Activated CD4-positive, alpha-beta memory T cell treated with anti-CD3 and anti-CD28 coated beads, Interleukin-2, amount 10 ng/mL, durations not matched to agents 7 days and 5 days (primary cell): ENCODE data around the gene TMED1. TPM values are rescaled to one million over a fixed set of nuclear protein-coding genes. Genes with fewer than 3 reads are reported as not detected.
"Not testable (repeated sequence)": the region's sequence is repeated elsewhere in the genome, so short reads cannot be mapped to it uniquely, and the experiment has no call there.

ENCODE experiments used
- CTCF ChIA-PET: fragments of 350-600 bp; sonication (Branson Sonifier 250); formaldehyde crosslinking; loops from one replicate; lab custom pipeline; 2021; ENCODE audit warnings: antibody characterized with exemption, inconsistent platforms; lab: Charles Lee
- POLR2A ChIA-PET: fragments of 350-600 bp; sonication (Branson Sonifier 250); formaldehyde crosslinking; loops from one replicate; lab custom pipeline; 2021; ENCODE audit warnings: antibody characterized with exemption; lab: Charles Lee
- DNase-seq: peaks from one replicate; pipeline ENCODE4 v3.0.0-alpha.2; 2020
- H3K27ac Mint-ChIP-seq: one replicate; pipeline ENCODE4 v1.8.0; 2021; ENCODE audit warnings: mild to moderate bottlenecking, mixed read lengths
- H3K27me3 Mint-ChIP-seq: one replicate; pipeline ENCODE4 v1.8.0; 2021; ENCODE audit warnings: mixed read lengths
- H3K36me3 Mint-ChIP-seq: one replicate; pipeline ENCODE4 v1.8.0; 2021; ENCODE audit warnings: low read depth, mixed read lengths
- H3K4me1 Mint-ChIP-seq: one replicate; pipeline ENCODE4 v1.8.0; 2021; ENCODE audit warnings: mixed read lengths
- H3K4me3 Mint-ChIP-seq: one replicate; pipeline ENCODE4 v1.8.0; 2021; ENCODE audit warnings: mild to moderate bottlenecking, mixed read lengths
- H3K9me3 Mint-ChIP-seq: one replicate; pipeline ENCODE4 v1.8.0; 2021; ENCODE audit warnings: mixed read lengths
- total RNA-seq, 2 experiments: library from RNA; stranded (reverse); gene quantifications; one replicate each; pipeline ENCODE4 v1.2.3, GENCODE V29; 2021

Gene TMED1
- total RNA-seq, 2 experiments from 2014 or later = 15.7 to 17.3 TPM

DNA sequence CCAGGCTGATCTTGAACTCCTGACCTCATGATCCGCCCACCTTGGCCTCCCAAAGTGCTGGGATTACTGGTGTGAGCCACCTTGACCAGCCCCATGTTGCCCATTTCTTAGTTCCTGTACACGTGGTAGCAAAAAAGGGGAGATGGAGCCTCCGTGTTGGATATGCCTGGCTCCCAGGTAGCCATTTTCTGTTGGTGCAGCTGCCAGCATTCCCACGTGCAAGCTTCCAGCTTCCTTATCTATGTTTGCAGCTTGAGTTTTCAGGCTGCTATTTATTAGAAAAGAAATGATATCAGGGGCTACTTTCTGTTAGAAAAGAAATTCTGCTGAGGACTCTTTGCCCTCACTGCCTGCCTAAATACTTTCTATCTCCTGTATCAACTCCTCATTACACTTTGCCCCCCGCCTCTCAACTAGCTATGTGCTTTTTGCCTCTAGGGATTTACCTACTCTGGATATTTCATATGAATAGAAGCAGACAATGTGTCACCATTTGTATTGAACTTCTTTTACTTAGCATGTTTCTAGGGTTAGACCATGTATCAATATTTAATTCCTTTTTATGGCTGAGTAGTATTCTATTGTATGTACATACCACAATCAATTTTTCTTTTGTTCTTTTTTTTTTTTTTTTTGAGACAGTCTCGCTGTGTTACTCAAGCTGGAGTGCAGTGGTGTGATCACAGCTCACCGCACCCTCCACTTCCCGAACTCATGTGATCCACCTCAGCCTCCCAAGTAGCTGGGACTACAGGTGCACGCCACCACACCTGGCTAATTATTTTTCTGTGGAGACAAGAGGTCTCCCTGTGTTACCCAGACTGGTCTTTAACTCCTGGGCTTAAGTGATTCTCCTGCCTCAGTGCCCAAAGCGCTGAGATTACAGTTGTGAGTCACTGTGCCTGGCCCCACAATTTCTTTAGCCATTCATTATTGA, 3.4 kb upstream of the TMED1 start:
- DNase-seq = no peak
- POLR2A ChIA-PET = no interaction called here
- H3K4me3 Mint-ChIP-seq = no peak overlapping the region
- CTCF ChIA-PET = interaction anchor here (1.2 to 3.8 kb wide), 4 partner anchors 17 to 25 kb away, joined by 3 to 40 read pairs (median 8); no protein-coding TSS in a partner anchor
- H3K36me3 Mint-ChIP-seq = peaks cover 14% of the 10 kb centered on the region
- H3K4me1 Mint-ChIP-seq = peaks cover 16% of the 10 kb centered on the region
- H3K27me3 Mint-ChIP-seq = peaks cover 4% of the 10 kb centered on the region
- H3K9me3 Mint-ChIP-seq = peaks cover 9% of the 10 kb centered on the region
- H3K27ac Mint-ChIP-seq = no peak overlapping the region

DNA sequence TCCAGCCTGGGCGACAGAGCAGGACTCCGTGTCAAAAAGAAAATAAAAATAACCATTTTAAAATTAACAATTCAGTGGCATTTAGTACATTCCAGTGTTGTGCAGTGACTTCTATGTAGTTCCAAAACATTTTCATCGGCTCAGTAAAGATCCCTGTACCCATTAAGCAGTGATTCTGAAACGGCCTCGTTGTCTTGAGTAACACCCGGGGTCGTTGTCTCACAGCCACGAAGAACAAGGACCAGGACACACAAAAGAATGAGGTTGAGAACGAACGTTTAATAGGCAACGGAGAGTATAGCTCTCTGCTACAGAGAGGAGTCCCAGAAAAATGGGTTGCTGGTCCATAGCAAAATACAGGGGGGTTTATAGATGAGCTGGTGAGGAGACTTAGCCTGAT, 2.4 kb upstream of the TMED1 start:
- H3K4me3 Mint-ChIP-seq = no peak overlapping the region
- H3K4me1 Mint-ChIP-seq = peaks cover 16% of the 10 kb centered on the region
- no peak for DNase-seq
- no peak overlapping the region for H3K27ac Mint-ChIP-seq
- ChIA-PET CTCF (interaction anchor here (3.8 kb wide), 1 partner anchor 26 kb away, joined by 40 read pairs; no protein-coding TSS in a partner anchor), POLR2A (interaction anchor here (1.0 kb wide), 1 partner anchor 24 kb away, joined by 3 read pairs; no protein-coding TSS in a partner anchor)
- peaks cover 4% of the 10 kb centered on the region for H3K27me3 Mint-ChIP-seq
- H3K9me3 Mint-ChIP-seq = peaks cover 9% of the 10 kb centered on the region
- peaks cover 14% of the 10 kb centered on the region for H3K36me3 Mint-ChIP-seq

DNA sequence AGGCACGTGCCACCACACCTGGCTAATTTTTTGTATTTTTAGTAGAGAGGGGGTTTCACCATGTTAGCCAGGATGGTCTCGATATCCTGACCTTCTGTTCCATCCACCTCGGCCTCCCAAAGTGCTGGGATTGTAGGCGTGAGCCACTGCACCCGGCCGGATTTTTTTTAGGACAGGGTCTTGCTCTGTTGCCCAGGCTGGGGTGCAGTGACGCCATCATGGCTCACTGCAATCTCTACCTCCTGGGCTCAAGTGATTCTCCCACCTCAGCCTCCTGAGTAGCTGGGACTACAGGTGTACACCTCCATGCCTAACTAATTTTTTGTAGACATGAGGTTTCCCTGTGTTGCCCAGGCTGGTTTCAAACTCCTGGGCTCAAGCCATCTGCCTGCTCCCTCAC, 1.6 kb upstream of the TMED1 start:
- H3K4me1 Mint-ChIP-seq = peaks cover 16% of the 10 kb centered on the region
- H3K36me3 Mint-ChIP-seq = peaks cover 17% of the 10 kb centered on the region
- ChIA-PET CTCF (interaction anchor here (3.8 kb wide), 1 partner anchor 27 kb away, joined by 40 read pairs; no protein-coding TSS in a partner anchor), POLR2A (interaction anchor here (0.6 to 3.0 kb wide), 5 partner anchors 16 to 136 kb away, joined by 3 to 22 read pairs (median 11); partner anchors contain the start of gene DNM2)
- not testable (repeated sequence) for H3K27ac Mint-ChIP-seq, H3K9me3 Mint-ChIP-seq, H3K4me3 Mint-ChIP-seq, DNase-seq, H3K27me3 Mint-ChIP-seq

DNA sequence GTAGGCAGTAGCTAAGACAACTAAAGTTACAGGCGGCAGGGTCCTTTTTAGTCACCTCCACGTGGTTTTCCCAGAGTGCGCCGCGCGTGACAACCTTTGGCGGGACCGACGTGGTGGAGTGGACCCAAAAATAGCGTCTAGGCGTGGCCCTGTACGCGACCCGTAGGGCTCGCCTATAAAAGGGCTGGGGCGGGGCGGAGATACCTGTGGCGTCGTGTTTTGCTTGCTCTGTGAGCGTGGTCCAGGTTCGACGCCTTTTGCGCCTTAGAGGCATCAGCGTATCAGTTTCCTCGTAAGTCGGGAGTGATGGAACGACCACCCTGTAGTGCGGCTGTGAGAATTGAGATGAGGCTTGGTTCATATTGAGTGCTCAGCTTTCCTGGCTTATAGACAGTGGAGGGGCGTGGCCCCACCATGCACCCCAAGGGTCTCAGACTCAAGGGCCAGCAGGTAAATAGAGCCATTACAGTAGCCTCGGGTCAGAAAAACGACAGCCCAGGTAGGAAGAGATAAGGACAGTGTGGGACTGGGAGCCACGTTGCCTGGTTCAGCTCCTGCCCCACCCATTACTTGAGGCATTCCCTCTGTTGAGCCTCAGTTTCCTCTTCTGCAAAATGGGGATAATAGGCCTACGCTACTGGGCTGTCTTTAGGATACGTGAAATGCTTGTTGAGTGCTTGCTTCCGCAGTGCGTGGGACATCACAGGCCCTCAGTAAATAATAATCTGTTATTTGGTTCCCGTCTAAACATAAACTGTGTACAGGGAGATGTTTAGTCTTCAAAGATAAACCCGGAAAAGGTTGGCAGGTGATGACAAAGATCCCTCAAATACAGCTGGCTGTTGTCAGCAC, 693 bp upstream of the TMED1 start:
- H3K27ac Mint-ChIP-seq = peak overlapping the region; percentile 93

DNA sequence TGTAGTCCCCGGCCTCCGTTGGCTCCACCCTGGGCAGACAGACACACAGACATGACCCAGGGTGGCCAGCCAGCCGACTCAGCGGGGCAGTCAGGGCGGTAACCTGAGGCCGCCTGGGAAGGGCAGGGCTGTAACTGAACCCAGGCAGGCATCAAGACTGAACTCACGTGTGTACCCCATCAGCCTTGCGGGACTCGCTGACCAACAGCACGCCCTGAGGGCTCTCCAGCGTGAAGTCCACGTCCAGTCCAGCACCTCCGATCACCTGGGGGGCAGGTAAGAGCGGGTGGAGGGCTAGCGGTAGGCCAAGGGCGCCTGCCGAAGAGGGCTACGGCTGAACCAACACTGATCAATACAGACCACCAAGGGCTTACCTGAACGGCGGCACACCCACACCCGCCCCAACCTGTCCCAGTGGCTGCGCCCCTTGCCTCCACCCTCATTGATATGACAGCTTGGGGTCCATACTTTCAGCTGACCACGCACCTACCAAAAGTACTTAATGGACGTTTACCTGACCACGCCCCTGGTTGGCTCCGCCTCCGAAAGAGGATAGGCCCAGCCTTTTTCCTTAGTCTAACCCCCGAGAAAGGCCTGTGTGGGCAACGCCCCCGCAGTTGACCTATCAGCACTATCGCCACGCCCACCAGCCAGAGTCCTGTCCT, 791 bp downstream of the TMED1 start:
- POLR2A ChIA-PET = interaction anchor here (0.9 to 3.0 kb wide), 13 partner anchors 8 to 269 kb away, joined by 3 to 22 read pairs (median 7); partner anchors contain the start of genes CARM1, DNM2, LDLR and QTRT1
- H3K36me3 Mint-ChIP-seq = peaks cover 23% of the 10 kb centered on the region
- DNase-seq = no peak
- peaks cover 16% of the 10 kb centered on the region for H3K4me1 Mint-ChIP-seq
- peaks cover 9% of the 10 kb centered on the region for H3K9me3 Mint-ChIP-seq
- CTCF ChIA-PET = interaction anchor here (1.0 to 3.8 kb wide), 7 partner anchors 15 to 118 kb away, joined by 4 to 40 read pairs (median 11); partner anchors contain the start of gene DNM2
- H3K4me3 Mint-ChIP-seq = peak overlapping the region; percentile 86
- H3K27me3 Mint-ChIP-seq = peaks cover 4% of the 10 kb centered on the region
- H3K27ac Mint-ChIP-seq = peak overlapping the region; percentile 93

More for the DNA sequence above, 693 bp upstream of the TMED1 start:
- ChIA-PET POLR2A (interaction anchor here (0.6 to 3.0 kb wide), 16 partner anchors 10 to 258 kb away, joined by 3 to 22 read pairs (median 6); partner anchors contain the start of genes CARM1, DNM2, LDLR and QTRT1), CTCF (interaction anchor here (0.6 to 3.8 kb wide), 18 partner anchors 9 to 418 kb away, joined by 3 to 40 read pairs (median 4); partner anchors contain the start of genes CARM1, DNM2 and QTRT1)
- Mint-ChIP-seq H3K4me1 (peaks cover 16% of the 10 kb centered on the region), H3K36me3 (peaks cover 19% of the 10 kb centered on the region), H3K27me3 (peaks cover 4% of the 10 kb centered on the region), H3K4me3 (peak overlapping the region; percentile 86), H3K9me3 (peaks cover 9% of the 10 kb centered on the region)
- peak; percentile 87 for DNase-seq

DNA sequence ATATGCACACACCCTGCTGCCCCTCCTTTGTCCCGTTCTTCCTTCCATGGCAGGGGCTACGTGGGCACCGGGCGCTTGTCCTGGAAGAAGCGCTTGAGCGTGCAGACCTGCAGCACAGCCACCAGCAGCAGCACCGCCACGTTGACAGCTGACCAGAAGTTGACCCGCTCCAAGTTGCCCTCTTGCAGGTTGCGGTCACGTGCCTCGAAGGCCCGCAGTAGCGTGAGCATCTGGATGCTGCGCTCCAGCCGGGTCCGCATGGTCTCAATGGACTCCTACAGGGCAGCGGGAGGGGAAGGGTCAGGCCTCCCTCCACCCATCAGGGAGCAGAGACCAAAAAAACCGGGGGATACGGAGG, 3.1 kb downstream of the TMED1 start:
- Mint-ChIP-seq H3K36me3 (peaks cover 26% of the 10 kb centered on the region), H3K27ac (no peak overlapping the region), H3K9me3 (peaks cover 9% of the 10 kb centered on the region), H3K4me1 (peaks cover 16% of the 10 kb centered on the region), H3K4me3 (no peak overlapping the region), H3K27me3 (no peaks in the 10 kb centered on the region)
- CTCF ChIA-PET = no interaction called here
- no peak for DNase-seq
- POLR2A ChIA-PET = interaction anchor here (1.0 kb wide), 1 partner anchor 115 kb away, joined by 3 read pairs; the partner anchor contains the start of gene DNM2

DNA sequence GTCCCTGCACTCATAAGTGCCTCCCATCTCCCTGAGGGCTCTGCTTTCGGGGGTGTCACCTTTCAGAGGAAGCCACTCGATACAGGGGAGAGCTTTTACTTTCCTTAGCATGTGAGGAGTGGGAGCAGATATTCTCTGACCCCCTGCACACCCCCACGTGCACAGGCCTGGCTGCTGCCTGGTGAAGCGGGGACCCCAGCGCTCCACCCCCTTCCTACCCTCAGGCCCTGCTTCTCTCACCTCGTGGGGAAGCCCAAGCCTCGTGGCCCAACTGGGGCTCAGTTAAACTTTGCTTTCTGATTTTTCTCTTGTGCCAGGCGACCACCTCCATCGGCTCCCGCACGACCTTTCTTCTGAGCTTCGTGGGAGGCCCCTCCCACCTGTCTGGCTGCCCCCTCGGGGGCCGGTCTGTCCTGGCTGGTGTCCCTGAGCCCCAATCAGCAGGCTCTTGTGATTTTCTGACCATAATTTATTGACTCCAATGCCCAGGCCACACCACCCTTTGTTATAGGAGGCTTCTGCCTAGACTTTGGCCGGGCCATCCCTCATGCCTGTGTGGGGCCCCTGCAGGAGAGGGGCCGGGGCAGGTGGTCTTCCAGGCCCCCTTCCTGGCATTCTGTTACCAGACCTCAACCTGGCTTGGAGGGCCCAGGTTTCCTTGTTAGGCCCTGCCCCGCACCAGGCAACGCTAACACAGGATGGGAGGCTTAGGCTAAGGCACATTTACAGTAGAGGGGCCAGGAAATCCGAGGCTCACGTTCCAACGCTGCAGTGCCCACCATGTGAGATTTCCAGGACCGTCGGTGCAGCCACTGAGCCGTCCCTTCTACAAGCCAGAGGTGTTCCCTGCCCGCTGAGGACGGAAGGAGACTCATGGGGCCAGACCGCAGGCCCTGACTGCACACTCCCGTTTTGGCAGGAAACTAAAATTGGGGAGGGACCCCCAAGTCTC, 3.7 kb downstream of the TMED1 start:
- Mint-ChIP-seq H3K27me3 (no peaks in the 10 kb centered on the region), H3K4me1 (peaks cover 16% of the 10 kb centered on the region), H3K4me3 (no peak overlapping the region), H3K27ac (no peak overlapping the region), H3K36me3 (peaks cover 26% of the 10 kb centered on the region), H3K9me3 (peaks cover 9% of the 10 kb centered on the region)
- CTCF ChIA-PET = no interaction called here
- no peak for DNase-seq
- POLR2A ChIA-PET = interaction anchor here (0.7 kb wide), 1 partner anchor 40 kb away, joined by 3 read pairs; no protein-coding TSS in a partner anchor

DNA sequence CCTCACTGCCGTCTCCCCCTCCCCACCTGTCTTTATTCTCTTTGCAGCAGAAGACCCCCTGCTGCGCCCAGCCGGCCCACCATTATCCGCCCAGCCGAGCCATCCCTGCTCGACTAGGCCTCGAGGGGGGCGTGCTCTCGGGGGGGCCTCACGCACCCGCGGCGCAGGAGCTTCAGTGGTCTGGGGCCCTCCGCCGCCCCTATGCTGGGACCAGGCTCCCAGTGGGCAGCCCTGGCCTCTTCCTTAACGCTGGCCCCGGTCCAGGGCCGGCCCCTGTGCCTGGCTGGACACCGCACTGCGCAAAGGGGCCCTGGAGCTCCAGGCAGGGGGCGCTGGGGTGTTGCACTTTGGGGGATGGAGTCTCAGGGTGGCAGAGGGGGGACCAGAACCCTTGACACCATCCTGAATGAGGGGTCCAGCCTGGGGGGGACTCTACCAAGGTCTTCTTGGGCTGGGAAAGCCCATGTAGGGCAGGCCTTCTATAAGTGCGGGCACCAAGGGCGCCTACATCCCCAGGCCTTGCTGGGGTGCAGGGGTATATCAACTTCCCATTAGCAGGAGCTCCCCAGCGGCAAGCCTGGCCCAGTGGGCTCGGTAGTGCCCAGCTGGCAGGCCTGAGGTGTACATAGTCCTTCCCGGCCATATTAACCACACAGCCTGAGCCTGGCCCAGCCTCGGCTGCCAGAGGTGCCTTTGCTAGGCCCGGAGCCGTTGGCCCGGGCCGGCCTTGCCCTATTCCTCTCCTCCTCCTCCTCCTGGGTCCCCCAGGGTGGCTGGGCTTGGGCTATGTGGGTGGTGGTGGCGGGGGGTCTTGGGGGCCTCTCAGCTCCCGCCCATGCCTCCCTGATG, 4.9 kb downstream of the TMED1 start:
- Mint-ChIP-seq H3K4me3 (no peak overlapping the region), H3K27me3 (no peaks in the 10 kb centered on the region), H3K36me3 (peaks cover 22% of the 10 kb centered on the region), H3K4me1 (peaks cover 6% of the 10 kb centered on the region), H3K27ac (no peak overlapping the region), H3K9me3 (no peaks in the 10 kb centered on the region)
- DNase-seq = no peak
- ChIA-PET POLR2A (interaction anchor here (0.7 kb wide), 1 partner anchor 41 kb away, joined by 3 read pairs; no protein-coding TSS in a partner anchor), CTCF (interaction anchor here (2.6 kb wide), 1 partner anchor 33 kb away, joined by 12 read pairs; no protein-coding TSS in a partner anchor)

DNA sequence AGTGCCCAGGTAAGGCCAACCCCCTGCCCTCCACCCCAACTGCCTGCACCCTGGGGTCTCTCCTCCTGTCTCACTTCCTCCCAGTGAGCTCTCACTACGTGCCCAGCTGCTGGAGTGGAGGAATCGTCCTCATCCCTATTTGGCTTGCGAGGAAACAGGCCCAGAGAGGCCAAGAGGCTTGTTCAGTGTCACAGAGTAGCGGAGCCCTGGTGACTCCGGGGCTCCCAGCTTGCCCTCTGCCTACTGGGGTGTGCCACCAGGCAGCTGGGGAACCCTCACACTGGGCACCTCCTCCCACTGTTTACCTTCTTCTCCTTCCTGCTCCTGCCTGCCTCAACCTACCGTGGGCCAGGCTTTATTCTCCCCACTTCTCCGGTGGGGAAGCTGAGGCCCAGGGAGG, 5.6 kb downstream of the TMED1 start:
- Mint-ChIP-seq H3K9me3 (no peaks in the 10 kb centered on the region), H3K27ac (no peak overlapping the region), H3K36me3 (peaks cover 26% of the 10 kb centered on the region), H3K4me1 (peaks cover 2% of the 10 kb centered on the region), H3K4me3 (no peak overlapping the region), H3K27me3 (no peaks in the 10 kb centered on the region)
- no peak for DNase-seq
- ChIA-PET POLR2A (no interaction called here), CTCF (interaction anchor here (2.6 kb wide), 1 partner anchor 34 kb away, joined by 12 read pairs; no protein-coding TSS in a partner anchor)

DNA sequence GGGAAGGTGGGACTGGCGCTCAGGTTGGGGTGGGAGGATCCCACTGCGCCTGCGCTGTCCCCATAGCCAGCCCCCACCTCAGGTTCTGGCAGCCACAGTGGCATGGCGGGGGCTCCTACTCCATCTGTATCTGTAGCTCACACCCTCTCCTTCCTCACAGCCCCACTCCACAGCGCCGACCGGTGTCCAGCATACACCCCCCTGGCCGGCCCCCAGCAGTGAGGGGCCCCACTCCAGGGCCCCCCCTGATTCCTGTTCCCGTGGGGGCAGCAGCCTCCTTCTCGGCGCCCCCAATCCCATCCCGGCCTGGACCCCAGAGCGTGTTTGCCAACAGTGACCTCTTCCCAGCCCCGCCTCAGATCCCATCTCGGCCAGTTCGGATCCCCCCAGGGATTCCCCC, 6.0 kb downstream of the TMED1 start:
- DNase-seq = no peak
- H3K4me1 Mint-ChIP-seq = peaks cover under 1% of the 10 kb centered on the region
- H3K4me3 Mint-ChIP-seq = no peak overlapping the region
- ChIA-PET POLR2A (interaction anchor here (1.1 kb wide), 1 partner anchor 112 kb away, joined by 6 read pairs; the partner anchor contains the start of gene DNM2), CTCF (interaction anchor here (2.6 kb wide), 1 partner anchor 34 kb away, joined by 12 read pairs; no protein-coding TSS in a partner anchor)
- no peak overlapping the region for H3K27ac Mint-ChIP-seq
- peaks cover 28% of the 10 kb centered on the region for H3K36me3 Mint-ChIP-seq
- H3K27me3 Mint-ChIP-seq = no peaks in the 10 kb centered on the region
- no peaks in the 10 kb centered on the region for H3K9me3 Mint-ChIP-seq
